ENCODE data around the gene KCNQ4. TPM values are rescaled to one million over a fixed set of nuclear protein-coding genes. Genes with fewer than 3 reads are reported as not detected.

The KCNQ4 gene
- total RNA-seq, 3 donors from 2014 or later (not counting 1 experiment from before 2014, with no cell fraction given): 0.14 to 0.45 (median 0.35) TPM

DNA sequence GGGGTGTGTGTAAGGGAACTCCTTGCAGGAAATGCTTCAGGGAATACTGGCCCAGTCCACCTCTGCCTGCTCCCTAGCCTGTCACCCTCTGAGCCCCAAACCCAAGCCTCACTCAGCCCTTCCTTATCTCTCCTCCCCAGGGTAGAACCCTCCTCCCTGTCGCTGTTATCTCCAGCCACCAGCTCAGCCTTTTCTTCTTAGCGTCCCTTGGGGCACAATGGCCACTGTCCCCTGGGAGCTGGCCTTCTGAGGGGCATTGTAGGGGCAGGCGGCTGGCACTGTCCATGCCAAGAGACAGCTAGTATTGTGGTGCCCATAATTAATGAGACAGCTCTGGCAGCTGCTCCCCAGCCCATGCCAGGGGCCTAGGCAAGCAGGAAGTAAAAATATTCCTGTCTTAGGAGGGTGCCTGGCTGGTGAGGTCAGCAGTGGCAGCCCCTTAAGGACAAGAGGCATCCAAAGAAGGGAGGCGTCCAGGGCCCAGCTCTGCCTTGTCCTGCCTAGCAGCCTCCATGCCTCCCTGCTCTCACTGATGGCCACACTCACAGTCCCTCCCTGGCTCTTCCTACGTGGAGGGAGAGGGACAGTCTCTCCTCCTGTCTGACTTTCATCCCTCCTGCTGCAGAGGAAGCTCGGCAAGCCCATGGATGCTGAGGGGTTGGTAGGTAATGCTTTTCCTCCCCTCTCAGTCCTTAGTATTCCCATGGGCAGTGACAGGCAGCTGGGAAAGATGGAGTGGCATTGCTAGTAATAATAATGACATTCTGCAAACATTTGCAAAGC, 37.5 kb downstream of the KCNQ4 start:
- no peaks in the 10 kb centered on the region for H3K27me3 ChIP-seq (ENCODE audit: control insufficient read depth, insufficient read depth, low read length)
- 74% methylated on average over 5 of the region's 6 CpGs for WGBS (ENCODE audit: insufficient coverage)
- ATAC-seq (no peak), DNase-seq (no peak)
- H3K27ac ChIP-seq (ENCODE audit: low read length): no peak overlapping the region
- H3K4me3 ChIP-seq (ENCODE audit: low read length): no peak overlapping the region
- peak overlapping the region in 1 of 2 donors; percentile 1 for H3K27ac Mint-ChIP-seq
- H3K4me3 Mint-ChIP-seq: peak overlapping the region; percentile 25
- intact Hi-C loops (cut with micrococcal nuclease): no loop called here
- TF ChIP-seq CTCF (IDR thresholded peaks at IDR 0.05): no peak
- peaks cover 2 to 25% of the 10 kb centered on the region in 2 donors for H3K4me1 Mint-ChIP-seq
- H3K36me3 Mint-ChIP-seq: no peaks in the 10 kb centered on the region
- no peaks in the 10 kb centered on the region for H3K36me3 ChIP-seq (ENCODE audit: control insufficient read depth, insufficient read depth, low read length)
- peaks cover 33% of the 10 kb centered on the region for H3K4me1 ChIP-seq (ENCODE audit: control insufficient read depth, insufficient read depth, low read length)
- no peaks in the 10 kb centered on the region for H3K9me3 ChIP-seq (ENCODE audit: control insufficient read depth, insufficient read depth, low read length)
- no peaks in the 10 kb centered on the region for H3K9me3 Mint-ChIP-seq
- no peaks in the 10 kb centered on the region for H3K27me3 Mint-ChIP-seq (ENCODE audit: low read depth in 2 of 2)

- DNase-seq (no peak), ATAC-seq (no peak)
- Mint-ChIP-seq H3K4me1 (peaks cover 5 to 29% of the 10 kb centered on the region in 2 donors), H3K36me3 (no peaks in the 10 kb centered on the region), H3K4me3 (no peak overlapping the region), H3K27ac (no peak overlapping the region), H3K9me3 (no peaks in the 10 kb centered on the region), H3K27me3 (ENCODE audit: low read depth in 2 of 2) (no peaks in the 10 kb centered on the region)
- Histone ChIP-seq H3K4me3 (ENCODE audit: low read length) (no peak overlapping the region), H3K27me3 (ENCODE audit: control insufficient read depth, insufficient read depth, low read length) (no peaks in the 10 kb centered on the region), H3K9me3 (ENCODE audit: control insufficient read depth, insufficient read depth, low read length) (no peaks in the 10 kb centered on the region), H3K4me1 (ENCODE audit: control insufficient read depth, insufficient read depth, low read length) (peaks cover 31% of the 10 kb centered on the region), H3K36me3 (ENCODE audit: control insufficient read depth, insufficient read depth, low read length) (no peaks in the 10 kb centered on the region), H3K27ac (ENCODE audit: low read length) (no peak overlapping the region)
- WGBS (ENCODE audit: insufficient coverage): 97% methylated on average over 11 of the region's 12 CpGs
- no peak for TF ChIP-seq CTCF (IDR thresholded peaks at IDR 0.05)
- intact Hi-C loops (cut with micrococcal nuclease): no loop called here
These were observed 39.3 kb downstream of the KCNQ4 start for GRCh38 chr1:40822890-40823289.

DNA sequence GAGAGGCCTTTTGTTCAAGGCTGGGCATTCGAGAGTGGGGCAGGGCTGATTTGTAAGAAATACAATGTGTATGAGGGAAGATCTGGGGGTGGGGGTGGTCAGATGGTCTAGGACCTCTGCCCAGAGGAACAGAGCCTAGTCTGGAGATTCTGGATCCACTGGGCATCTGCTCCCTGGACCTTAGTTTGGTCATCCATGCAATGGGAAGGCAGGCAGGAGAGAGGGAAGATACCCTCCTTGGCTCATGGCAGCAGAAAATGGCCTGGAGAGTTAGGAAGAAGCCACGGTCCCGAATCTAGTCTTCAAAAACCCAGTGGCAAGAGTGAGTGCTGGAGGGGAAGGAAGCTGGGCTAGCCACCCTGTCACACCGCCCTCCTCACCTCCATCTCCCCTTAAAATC, 39.8 kb downstream of the KCNQ4 start:
- Histone ChIP-seq H3K27ac (ENCODE audit: low read length) (no peak overlapping the region), H3K4me1 (ENCODE audit: control insufficient read depth, insufficient read depth, low read length) (peaks cover 27% of the 10 kb centered on the region), H3K27me3 (ENCODE audit: control insufficient read depth, insufficient read depth, low read length) (no peaks in the 10 kb centered on the region), H3K9me3 (ENCODE audit: control insufficient read depth, insufficient read depth, low read length) (no peaks in the 10 kb centered on the region), H3K4me3 (ENCODE audit: low read length) (no peak overlapping the region), H3K36me3 (ENCODE audit: control insufficient read depth, insufficient read depth, low read length) (no peaks in the 10 kb centered on the region)
- no peaks in the 10 kb centered on the region for H3K27me3 Mint-ChIP-seq (ENCODE audit: low read depth in 2 of 2)
- intact Hi-C loops (cut with micrococcal nuclease): no loop called here
- TF ChIP-seq CTCF (IDR thresholded peaks at IDR 0.05): no peak
- ATAC-seq (no peak), DNase-seq (no peak)
- H3K4me1 Mint-ChIP-seq: peaks cover 5 to 29% of the 10 kb centered on the region in 2 donors
- no peaks in the 10 kb centered on the region for H3K9me3 Mint-ChIP-seq
- no peak overlapping the region for H3K4me3 Mint-ChIP-seq
- H3K36me3 Mint-ChIP-seq: no peaks in the 10 kb centered on the region
- no peak overlapping the region for H3K27ac Mint-ChIP-seq
- WGBS (ENCODE audit: insufficient coverage): 88% methylated on average over 3 of the region's 4 CpGs

DNA sequence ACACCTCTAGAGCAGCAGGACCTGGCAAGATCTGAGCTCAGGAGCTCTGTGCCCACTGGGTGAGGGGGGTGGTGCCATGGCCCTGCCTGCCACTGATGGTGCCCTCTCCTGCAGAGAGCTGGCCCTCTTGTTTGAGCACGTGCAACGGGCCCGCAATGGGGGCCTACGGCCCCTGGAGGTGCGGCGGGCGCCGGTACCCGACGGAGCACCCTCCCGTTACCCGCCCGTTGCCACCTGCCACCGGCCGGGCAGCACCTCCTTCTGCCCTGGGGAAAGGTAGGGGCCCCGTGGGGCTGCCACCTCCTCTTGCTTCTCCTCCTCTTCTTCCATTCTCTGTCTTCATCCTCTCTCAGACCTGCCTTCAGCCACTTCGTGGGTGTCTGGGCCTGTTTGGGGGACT, 40.4 kb downstream of the KCNQ4 start:
- no peaks in the 10 kb centered on the region for H3K36me3 Mint-ChIP-seq
- H3K4me3 Mint-ChIP-seq: no peak overlapping the region
- Histone ChIP-seq H3K36me3 (ENCODE audit: control insufficient read depth, insufficient read depth, low read length) (no peaks in the 10 kb centered on the region), H3K9me3 (ENCODE audit: control insufficient read depth, insufficient read depth, low read length) (no peaks in the 10 kb centered on the region), H3K4me3 (ENCODE audit: low read length) (no peak overlapping the region), H3K27ac (ENCODE audit: low read length) (no peak overlapping the region), H3K27me3 (ENCODE audit: control insufficient read depth, insufficient read depth, low read length) (no peaks in the 10 kb centered on the region), H3K4me1 (ENCODE audit: control insufficient read depth, insufficient read depth, low read length) (peaks cover 20% of the 10 kb centered on the region)
- intact Hi-C loops (cut with micrococcal nuclease): no loop called here
- no peak overlapping the region for H3K27ac Mint-ChIP-seq
- no peak for DNase-seq
- ATAC-seq: no peak
- no peaks in the 10 kb centered on the region for H3K9me3 Mint-ChIP-seq
- 91% methylated on average over 17 of the region's 17 CpGs for WGBS (ENCODE audit: insufficient coverage)
- H3K4me1 Mint-ChIP-seq: peaks cover 5 to 22% of the 10 kb centered on the region in 2 donors
- no peak for TF ChIP-seq CTCF (IDR thresholded peaks at IDR 0.05)
- no peaks in the 10 kb centered on the region for H3K27me3 Mint-ChIP-seq (ENCODE audit: low read depth in 2 of 2)

Measured in natural killer cell (primary cell).